HG03378 (cell line): ENCODE results near the gene AQR.

Source experiments
- ATAC-seq: cut with Tn5 transposase; IDR thresholded peaks from one replicate; pipeline ENCODE4 v1.9.1; 2021; ENCODE audit warnings: mild to moderate bottlenecking, moderate library complexity; ENCODE audit not compliant: unreplicated experiment

Gene AQR

DNA sequence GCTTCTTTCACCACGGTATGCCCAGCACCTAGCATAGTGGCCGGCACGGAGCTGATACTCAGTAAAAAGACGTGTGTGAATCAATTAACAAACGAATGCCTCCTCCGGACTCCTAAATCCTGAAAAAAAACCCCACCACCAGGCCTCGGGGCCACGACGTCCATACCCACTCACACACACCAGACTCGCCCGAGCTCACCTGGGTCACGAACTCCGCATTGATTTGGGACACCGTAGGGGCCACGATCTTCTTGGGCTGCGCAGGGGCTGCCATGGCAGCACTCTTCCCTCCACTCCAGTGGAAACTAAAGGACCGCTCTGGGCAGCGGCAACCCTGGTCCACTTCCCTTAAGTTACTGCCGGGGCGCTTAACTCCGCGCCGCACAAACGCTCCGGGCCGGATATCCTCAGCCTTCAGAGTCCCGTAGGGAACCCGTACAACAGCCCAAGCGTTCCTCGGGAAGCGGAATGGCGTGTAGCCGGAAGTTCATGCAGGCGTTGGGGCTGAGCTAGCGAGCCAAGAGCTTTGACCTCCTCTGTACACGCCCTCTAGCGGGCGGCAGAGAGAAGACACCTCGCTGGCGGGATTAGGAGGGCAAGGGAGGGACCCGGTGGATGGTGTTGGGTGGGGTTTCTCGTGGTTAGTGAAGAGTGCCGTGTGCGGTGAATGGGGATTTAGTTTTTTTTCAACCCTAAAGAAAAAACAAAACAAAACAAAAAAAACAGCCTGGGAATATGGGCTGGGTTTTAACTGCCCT lies at the start of gene AQR:
TSS of gene AQR (minus strand) at position 403 of the 758 bp plus-strand sequence. CDS start at position 274, 129 bp downstream.
- ATAC-seq = peak; percentile 98

DNA sequence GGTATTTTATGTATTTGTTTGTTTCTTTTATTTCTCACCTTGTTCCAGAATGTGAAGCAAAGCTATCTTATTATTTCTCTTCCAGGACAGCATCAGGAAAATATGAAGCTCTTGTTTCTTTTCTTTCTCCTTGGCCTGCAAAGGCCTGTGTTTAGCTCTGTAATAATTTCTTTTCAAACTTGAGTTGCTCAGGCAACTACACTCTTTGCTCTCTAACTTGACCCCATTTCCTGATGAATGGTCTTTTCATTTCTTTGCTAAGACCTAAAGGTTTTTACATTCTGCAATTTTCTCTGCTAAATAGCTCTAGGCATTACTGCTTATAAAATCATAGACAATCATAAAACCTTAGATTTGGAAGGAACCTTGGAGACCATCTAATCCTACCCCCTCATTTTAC lies 44.7 kb upstream of the AQR start:
- ATAC-seq = no peak

DNA sequence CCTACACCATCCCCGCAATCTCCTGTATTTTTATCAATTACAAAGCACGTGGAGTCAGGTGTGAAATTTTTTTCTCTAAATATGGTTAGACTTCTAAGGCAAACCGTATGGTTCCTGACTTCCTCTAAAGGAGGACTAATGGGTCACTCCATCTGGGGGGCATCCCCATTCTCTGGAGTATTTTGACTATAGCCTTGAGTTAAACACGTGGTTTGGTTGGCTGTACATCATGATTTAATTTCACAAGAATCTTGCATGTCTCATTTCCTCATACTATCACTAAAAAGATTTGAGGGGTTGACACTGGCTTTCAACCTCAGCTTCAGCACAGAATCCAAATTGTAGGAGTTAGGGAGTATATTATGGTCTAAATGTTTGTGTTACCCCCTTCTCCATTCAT lies 43.8 kb upstream of the AQR start:
- no peak for ATAC-seq

DNA sequence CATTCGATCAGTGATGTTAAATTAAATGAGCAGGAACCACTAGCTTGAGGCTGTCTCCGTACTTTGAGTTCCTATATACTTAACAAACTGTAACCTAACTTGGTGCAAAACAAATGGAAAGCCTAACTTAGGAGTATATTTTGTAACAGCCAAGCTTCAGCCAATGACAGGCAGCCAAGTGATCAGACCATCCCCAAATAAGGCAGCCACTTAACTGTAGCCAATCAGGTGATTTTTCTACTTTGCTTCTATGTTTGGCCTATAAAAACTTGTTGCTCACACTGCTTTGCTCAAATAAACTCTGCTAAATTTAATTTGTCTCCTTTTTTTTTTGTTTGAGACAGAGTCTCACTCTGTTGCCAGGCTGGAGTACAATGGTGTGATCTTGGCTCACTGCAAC lies 37.9 kb upstream of the AQR start:
- no peak for ATAC-seq

DNA sequence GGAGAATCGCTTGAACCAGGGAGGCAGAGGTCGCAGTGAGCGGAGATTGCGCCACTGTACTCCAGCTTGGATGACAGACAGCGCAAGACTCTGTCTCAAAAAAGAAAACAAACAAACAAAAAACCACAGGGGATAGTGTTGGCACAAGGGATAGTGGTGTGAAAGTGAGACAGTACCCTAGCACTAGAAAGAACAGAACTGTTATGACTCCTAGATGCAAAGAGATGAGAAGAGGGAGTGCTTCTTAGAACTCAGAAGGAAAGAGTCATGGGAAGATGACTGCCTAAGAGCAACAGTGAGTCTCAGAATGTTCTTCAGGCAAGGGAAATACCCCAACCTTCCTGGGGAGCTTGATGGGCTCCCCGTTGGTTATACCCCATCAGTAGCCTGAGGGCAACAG lies 36.4 kb upstream of the AQR start:
- ATAC-seq = no peak

DNA sequence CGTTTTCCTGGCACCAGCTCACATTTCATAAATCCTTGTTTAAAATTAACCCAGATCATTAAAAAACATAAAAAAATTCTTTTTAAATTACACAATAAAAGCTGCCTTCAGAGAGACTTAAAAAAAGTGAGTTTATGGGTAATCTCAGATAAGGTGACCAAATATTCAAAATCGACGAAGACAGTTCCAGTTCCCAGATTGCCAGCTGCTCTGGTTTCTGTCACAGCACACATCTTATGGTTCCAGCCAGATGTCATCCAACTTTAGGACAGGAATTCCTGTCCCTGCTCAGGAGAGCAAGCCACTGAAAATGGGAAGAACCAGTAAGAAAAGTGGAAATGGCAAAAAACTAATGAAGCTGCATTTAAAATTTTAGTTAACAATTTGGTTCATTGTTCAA lies 34.4 kb upstream of the AQR start:
- no peak for ATAC-seq

DNA sequence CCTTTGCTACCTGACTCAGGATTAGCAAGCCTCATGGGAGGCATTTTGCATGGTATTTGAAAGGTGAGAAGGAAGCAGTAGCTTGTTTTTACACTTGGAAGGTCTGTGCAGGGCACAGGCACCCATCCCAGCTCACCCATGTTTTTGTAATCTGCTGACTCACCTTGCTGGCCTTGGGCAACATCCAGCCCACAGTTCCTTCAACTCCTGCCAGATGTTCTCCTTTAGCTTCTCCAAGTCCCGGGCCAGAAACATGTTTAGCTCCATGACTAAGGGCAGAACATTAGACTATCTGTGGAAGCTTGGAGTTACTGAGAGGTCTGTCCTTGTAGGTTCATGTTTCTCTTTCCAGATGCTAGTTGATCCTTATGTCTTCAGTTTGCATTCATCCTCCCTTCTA lies 31.0 kb upstream of the AQR start:
- ATAC-seq = no peak

DNA sequence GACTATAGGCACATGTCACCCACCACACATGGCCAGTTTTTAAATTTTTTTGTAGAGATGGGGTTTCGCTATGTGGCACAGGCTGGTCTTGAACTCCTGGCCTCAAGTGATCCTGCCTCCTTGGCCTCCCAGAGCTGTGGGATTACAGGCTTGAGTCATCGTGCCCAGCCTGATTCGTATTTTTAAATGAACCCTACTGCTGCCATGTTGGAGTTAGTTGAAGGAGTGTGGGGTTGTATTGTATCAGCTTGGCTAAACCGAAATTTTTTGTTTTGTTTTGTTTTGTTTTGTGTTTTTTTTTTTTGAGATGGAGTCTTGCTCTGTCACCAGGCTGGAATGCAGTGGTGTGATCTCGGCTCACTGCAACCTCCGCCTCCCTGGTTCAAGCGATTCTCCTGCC lies 30.4 kb upstream of the AQR start:
- no peak for ATAC-seq

DNA sequence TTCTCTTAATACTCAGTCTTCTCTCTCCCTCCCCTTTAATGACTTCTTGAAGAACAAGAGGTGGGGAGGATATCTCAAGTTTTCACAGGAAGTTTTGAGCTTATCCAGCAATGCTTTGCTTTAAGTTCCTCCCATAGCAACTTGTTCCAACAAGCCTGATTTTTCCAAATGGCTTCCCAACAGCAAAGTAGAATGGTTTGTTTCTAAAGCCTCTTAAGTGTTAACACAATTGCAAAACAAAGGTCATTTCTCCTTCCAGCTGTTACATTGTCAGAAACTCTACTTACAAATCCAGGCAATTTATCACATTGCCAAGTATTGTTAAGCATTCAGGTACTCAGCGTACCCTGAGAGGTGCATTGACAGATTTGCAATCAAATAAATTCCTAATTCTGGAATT lies 25.4 kb upstream of the AQR start:
- no peak for ATAC-seq

DNA sequence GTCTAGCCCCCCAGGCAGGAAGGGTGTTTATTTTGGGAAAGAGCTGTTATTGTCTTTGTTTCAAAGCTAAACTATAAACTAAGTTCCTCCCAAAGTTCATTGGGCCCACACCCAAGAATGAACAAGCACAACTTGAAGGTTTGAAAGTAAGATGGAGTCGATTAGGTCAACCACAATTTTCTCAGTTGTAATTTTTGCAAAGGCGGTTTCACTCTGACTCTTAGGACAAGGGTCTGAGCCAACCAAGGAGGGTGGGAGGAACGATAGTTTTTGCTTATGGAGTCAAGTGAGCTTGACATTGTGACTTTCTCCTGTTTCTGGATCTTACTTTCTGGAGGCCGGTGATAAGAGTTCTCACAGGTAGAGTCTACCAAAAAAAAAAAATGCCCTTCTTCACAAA lies 24.3 kb upstream of the AQR start:
- ATAC-seq = peak; percentile 91

DNA sequence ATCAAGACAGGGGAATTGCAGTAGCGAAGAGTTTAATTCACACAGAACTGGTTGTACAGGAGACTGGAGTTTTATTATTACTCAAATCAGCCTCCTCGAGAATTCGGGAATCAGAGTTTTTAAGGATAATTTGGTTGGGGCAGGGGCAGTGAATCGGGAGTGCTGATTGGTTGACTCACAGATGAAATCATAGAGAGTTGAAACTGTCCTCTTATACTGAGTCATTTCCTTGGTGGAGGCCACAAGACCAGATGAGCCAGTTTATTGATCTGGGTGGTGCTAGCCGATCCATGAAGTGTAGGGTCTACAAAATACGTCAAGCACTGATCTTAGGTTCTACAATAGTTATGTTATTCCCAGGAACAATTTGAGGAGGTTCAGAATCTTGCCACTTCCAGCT lies 23.9 kb upstream of the AQR start:
- ATAC-seq = no peak

DNA sequence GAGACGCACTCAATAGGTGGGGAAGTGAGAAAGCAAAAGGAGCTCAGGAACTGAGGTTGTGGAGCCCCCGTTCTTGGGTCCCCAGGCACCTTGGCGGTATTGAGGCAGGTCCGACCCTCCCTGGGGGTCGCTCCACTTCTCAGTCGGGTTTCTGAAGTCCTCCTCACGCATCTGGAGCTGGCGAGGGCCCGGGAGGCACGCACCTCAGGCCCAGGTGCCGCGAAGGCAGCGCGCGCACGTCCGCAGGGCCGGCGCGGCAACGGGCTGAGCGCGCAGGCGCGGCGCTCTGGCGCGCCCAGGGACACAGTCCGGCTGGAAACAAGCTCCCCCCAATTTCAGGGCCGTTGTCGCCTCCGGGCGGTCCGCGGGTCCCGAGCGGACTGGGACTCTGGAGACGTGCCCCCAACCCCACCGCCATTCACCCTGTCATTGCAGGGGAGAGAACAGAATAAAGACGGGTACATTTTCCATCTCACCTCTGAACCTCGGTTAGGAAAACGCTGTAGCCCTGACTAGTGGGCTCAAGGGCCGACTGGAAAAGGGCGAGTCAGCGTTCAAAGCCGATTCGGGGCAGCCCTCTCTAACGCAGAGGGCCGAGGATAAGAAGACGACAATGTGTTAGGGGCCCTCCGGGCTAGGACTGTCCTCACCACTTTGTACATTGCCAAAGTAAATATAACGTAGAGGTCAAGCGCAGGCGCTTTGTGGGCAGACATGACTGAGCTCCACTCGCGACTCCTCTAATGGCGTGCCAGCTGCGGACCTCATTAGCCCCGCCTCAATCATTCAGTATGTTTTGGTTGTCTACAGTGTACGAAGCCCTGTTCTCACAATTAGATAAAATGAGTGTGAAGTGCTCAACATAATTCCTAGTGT lies 18.7 kb upstream of the AQR start, which contains the start of gene ZNF770:
TSS of gene ZNF770 (minus strand) at position 261 of the 876 bp plus-strand sequence. CDS start 4,853 bp downstream, outside the sequence.
- ATAC-seq = peak; percentile 69

DNA sequence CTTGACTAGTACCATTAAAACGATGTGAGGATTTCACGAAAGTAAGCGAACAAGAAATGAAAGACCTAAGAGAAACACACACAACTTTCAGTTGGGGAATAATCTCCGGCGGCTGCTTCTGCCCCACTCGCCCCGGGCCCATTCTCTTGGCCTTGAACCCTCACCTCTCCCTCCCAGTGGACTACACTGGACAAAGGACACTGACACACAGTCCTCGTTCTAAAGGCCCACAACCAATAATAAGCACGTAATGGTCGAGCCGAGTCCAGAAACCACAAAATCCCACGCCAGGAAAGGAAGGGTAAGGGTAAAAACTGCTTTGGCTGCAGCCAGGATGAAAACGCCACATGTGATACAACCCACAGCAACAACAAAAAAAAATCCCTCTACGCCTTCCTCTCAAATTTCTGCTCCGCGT lies 18.1 kb upstream of the AQR start:
- no peak for ATAC-seq

DNA sequence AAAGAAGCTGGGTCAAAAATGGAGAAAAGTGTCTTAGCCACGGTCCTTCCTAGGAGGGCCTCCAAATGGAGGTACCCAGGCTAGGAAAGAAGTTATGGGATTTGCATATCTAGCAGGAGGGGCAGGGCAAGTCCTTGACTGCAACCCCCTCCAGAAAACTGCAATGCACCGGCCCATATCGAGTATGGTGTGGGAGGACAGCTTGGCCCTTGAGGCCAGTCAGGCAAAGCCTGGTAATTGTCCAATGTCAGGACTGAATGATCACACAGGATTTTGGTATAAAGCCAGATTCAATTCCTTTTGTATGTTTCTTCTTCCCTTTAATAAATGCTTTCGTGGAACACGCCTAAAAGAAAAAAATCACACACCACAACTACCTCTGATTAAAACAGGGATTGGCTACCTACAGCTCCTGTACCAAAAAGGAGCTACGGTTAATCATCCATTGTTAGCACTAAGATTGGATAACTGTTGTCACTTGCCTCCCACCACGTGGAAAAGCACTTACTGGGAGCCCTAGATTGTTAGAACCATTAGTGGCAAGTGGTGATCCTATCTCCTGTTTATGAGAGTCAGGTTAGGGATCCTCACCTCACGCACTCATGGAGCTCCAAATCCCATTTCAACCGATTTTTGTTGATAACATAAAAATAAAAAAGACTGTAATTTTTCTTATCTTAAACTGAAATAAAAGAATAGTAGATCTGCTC lies 17.4 kb upstream of the AQR start:
- ATAC-seq = no peak

DNA sequence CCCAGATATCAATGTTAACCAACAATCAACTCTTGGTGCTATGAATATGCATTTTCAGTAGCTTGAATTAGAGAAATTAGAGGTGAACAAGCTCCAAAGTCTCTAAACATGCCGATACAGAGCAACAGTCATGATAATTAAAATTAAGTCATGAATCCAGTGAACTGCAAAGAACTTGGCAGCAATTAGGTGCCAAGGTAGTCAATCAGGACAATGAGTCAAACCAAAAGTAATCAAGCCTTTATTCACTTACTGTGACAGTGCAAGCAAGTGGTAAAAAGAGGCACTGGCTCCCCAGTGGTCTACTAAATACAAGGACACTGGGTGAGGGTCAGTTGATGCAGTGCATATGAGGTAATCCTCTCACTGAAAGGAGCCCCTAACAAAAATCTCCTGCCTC lies 16.8 kb upstream of the AQR start:
- no peak for ATAC-seq

DNA sequence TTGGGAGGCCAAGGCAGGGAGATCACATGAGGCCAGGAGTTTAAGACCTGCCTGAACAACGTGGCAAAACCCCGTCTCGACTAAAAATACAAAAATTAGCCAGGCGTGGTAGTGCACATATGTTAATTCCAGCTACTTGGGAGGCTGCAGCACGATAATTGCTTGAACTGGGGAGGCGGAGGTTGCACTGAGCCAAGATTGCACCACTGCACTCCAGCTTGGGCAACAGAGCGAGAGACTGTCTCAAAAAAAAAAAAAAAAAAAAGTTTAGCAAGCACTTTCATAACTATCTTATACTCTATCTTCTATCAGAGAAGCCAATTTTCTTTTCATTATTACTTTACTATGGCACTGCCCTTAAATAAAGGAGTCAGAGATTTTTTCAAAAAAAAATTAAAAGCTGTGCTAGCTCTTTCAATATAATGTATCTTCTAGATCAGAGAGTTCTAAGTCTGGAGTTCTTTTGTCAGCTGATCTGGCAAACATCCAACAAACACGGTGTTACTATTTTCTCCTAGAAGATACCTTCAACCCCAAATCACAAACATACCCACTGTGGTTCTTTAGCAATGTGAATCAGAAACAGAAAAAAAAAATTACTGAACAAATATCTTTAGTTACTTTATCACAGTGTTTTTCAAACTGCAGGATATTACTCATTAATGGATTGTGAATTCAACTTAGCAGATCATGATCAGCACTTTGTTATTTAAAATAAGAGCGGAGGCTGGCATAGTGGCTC lies 15.5 kb upstream of the AQR start:
- ATAC-seq = no peak

DNA sequence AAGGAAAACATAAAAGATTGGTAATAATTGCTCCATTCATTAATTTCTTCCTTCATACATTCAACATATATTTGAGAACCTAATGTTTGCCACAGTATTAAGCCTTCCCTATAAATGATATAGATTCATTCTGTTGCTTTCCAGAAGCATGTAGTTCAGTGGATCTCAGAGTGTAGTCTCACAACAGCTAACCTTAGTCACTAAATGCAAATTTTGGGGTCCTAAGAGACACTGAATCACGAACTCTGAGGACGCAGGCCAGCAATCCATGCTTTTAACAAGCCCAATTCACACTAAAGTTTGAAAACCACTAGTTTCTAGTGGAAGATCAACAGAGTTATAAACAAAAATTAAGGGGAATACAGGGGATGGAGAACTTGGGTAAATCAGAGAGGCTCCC lies 7.2 kb upstream of the AQR start:
- no peak for ATAC-seq

DNA sequence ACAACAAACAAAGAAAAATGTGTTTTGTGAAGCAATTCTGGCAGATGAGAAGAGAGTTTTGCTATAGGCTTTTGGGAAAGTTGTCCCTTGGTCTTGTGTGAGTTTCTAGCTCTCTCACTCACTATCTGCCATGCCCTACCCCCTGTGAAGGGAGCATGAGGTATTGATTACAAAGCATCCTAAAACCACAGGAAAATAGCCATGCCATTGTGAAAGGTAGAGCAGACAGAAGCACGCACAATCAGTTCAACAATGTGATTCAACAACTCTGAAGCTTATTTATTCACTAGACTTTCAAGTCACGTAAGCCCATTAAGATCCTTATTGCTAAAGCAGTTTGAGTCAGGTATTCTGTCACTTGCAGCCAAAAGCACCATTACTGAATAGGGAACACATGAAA lies 6.5 kb upstream of the AQR start:
- no peak for ATAC-seq

DNA sequence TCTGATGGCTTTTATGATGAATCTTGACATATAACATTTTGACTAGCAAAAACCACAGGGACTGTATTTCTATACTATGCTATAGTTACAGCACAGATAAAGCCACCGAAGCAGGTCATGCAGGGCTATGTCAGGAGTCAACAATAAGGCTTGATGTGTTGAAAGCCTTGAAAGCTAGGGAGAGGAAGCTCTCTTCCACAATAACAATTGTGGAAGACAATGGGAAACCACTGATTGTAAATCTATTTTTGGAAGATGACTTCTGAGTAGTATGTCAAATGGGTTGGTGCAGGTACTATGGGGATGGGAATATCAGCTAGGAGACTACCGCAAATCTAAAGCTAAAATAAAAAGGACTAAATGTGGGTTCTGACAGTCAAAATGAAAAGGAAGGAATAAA lies 4.0 kb upstream of the AQR start:
- ATAC-seq = no peak

DNA sequence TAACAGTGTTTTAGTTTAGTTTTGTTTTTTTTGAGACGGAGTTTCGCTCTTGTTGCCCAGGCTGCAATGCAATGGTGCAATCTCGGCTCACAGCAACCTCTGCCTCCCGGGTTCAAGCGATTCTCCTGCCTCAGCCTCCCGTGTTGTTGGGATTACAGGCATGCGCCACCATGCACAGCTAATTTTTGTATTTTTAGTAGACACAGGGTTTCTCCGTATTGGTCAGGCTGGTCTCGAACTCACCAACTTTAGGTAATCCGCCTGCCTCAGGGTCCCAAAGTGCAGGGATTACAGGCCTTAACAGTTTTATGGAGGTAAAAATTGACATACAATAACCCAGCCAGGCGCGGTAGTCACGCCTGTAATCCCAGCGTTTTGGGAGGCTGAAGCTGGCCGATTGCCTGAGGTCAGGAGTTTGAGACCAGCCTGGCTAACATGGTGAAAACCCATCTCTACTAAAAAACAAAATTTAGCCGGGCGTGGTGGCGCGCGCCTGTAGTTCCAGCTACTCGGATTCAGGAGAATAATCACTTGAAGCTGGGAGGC lies 629 bp upstream of the AQR start:
- ATAC-seq = peak; percentile 1

DNA sequence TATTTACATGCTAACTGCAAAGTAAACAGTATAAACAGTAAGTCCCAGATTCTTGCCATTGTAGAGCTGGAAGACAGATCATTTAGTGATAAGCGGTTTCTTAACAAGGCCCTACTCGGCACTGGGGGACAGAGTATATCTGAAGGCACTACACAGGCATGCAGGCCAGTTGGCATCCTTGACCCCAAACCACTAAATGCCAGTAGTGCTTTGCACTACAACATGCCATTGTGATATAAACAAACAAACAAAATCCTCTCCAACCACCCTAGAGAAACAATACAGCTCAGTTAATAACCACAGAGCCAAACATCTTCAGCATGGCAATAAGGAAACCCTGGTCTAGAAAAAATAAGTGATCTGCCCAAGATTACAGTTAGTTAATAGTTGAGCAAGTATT lies 5.3 kb downstream of the AQR start:
- ATAC-seq = no peak
